K562 (cell line): ENCODE data around the gene PEX10. TPM values are rescaled to one million over a fixed set of nuclear protein-coding genes. Genes with fewer than 3 reads are reported as not detected.

Experiments
- ATAC-seq: fragments of 200-7000 bp; cut with Tn5 transposase; 3 replicates; pipeline ENCODE4 v1.9.1; 2020; ENCODE audit warnings: moderate library complexity
- BruUV-seq: library from RNA; stranded (reverse); fragments of 400-500 nt; replicated peaks from 2 replicates; lab custom pipeline; 2021; lab: Mats Ljungman, UMichigan
- CTCF ChIA-PET: fragments of 300-600 bp; formaldehyde crosslinking; extraction: SDS; loops from one replicate; lab custom pipeline; 2021; ENCODE audit warnings: low intra/inter-chr PET ratio; lab: Yijun Ruan, JAX
- POLR2A ChIA-PET: fragments of 300-600, 350-650 bp; sonication (Branson Sonifier 250); formaldehyde crosslinking; extraction: SDS; loops from one replicate; lab custom pipeline; 2021; ENCODE audit warnings: antibody characterized with exemption, inconsistent platforms; lab: Yijun Ruan, JAX
- DNase-seq, 4 experiments: peaks; one replicate each; pipeline versions ENCODE4 v3.0.0 to v3.0.0-alpha.2; 2011 to 2018; ENCODE audit warnings: low spot score in 3 of 4, mixed read lengths in 3 of 4; ENCODE audit errors: extremely low read depth in 1 of 4
- FAIRE-seq: peaks from 2 replicates; lab custom pipeline; 2011; peaks lifted over from hg19 to GRCh38; lab: Jason Lieb, UNC
- H2AFZ ChIP-seq: 2 replicates; pipeline ENCODE4 v1.6.0; 2011; ENCODE audit warnings: low read depth, low read length, control low read depth, inconsistent platforms
- H3K27ac ChIP-seq: fragments of 200-600 bp; 3 replicates; pipeline ENCODE4 v1.8.0; 2011; ENCODE audit warnings: low read depth, mild to moderate bottlenecking, control low read depth, inconsistent platforms, low read length, moderate library complexity, mixed read lengths; ENCODE audit errors: extremely low read depth
- H3K27me3 ChIP-seq, 2 experiments: fragments of 300-600 bp in 1 of 2; 2 replicates in 1 of 2; 3 replicates in 1 of 2; pipeline versions ENCODE4 v1.6.0 to v1.8.0; 2011; ENCODE audit warnings: inconsistent platforms in 2 of 2, low read length in 2 of 2, mild to moderate bottlenecking in 1 of 2, mixed read lengths in 1 of 2, moderate library complexity in 1 of 2; ENCODE audit not compliant: control insufficient read depth in 2 of 2, insufficient read depth in 2 of 2
- H3K36me3 ChIP-seq: fragments of 300-600 bp; 3 replicates; pipeline ENCODE4 v1.8.0; 2011; ENCODE audit warnings: mild to moderate bottlenecking, low read length, inconsistent platforms; ENCODE audit not compliant: control insufficient read depth, insufficient read depth
- H3K4me1 ChIP-seq, 2 experiments: fragments of 200-600 bp in 1 of 2; replicated peaks in 1 of 2; 2 replicates in 1 of 2; 3 replicates in 1 of 2; pipeline versions ENCODE4 v1.5.1 to v1.8.0; 2011; ENCODE audit warnings: inconsistent platforms in 2 of 2, low read length in 2 of 2, mild to moderate bottlenecking in 1 of 2, mixed read lengths in 1 of 2, moderate library complexity in 1 of 2; ENCODE audit not compliant: control insufficient read depth in 2 of 2, insufficient read depth in 2 of 2
- H3K4me2 ChIP-seq: 2 replicates; pipeline ENCODE4 v1.6.1; 2011; ENCODE audit warnings: low read length, control low read depth, inconsistent platforms, mixed read lengths; ENCODE audit not compliant: insufficient read depth
- H3K4me3 ChIP-seq: fragments of 200-600 bp; sonication (generic), shearing (Covaris generic); 2 replicates; pipeline ENCODE4 v1.5.1; 2016; ENCODE audit warnings: control low read depth, inconsistent platforms
- H3K79me2 ChIP-seq: fragments of 200-600 bp; 3 replicates; pipeline ENCODE4 v1.8.0; 2011; ENCODE audit warnings: low read length, inconsistent platforms; ENCODE audit not compliant: control insufficient read depth, insufficient read depth
- H3K9ac ChIP-seq, 2 experiments: 2 replicates each; pipeline versions ENCODE4 v1.6.0 to v1.6.1; 2011; ENCODE audit warnings: low read depth in 2 of 2, low read length in 2 of 2, control low read depth in 1 of 2, inconsistent platforms in 1 of 2, mild to moderate bottlenecking in 1 of 2, mixed read lengths in 1 of 2; ENCODE audit not compliant: insufficient read depth in 1 of 2
- H3K9me1 ChIP-seq: one replicate; pipeline ENCODE4 v1.6.0; 2011; ENCODE audit warnings: inconsistent platforms, mild to moderate bottlenecking, low read length, moderate library complexity; ENCODE audit not compliant: control insufficient read depth, insufficient read depth
- H3K9me3 ChIP-seq: replicated peaks from 2 replicates; pipeline ENCODE4 v1.5.1; 2011; ENCODE audit warnings: low read depth, low read length, inconsistent platforms; ENCODE audit not compliant: control insufficient read depth, insufficient read depth
- H4K20me1 ChIP-seq: replicated peaks from 2 replicates; pipeline ENCODE4 v1.6.1; 2011; ENCODE audit warnings: low read length, inconsistent platforms, mixed read lengths; ENCODE audit not compliant: control insufficient read depth, insufficient read depth
- FOS ChIP-seq: IDR thresholded peaks from 3 replicates; pipeline ENCODE4 v1.6.1; 2011; ENCODE audit not compliant: insufficient read length; ENCODE audit errors: extremely low read depth
- FOXJ3 ChIP-seq: sonication (generic); formaldehyde crosslinking; IDR thresholded peaks from 2 replicates; pipeline ENCODE4 v1.4.0; 2020; ENCODE audit warnings: mild to moderate bottlenecking, missing genetic modification reagents
- KAT7 ChIP-seq: sonication (generic); formaldehyde crosslinking; IDR thresholded peaks from 2 replicates; pipeline ENCODE4 v1.8.0; 2022; ENCODE audit warnings: missing genetic modification reagents, mild to moderate bottlenecking, borderline replicate concordance
- KDM5B ChIP-seq: fragments of 200-600 bp; sonication (generic); IDR thresholded peaks from 2 replicates; pipeline ENCODE4 v1.6.1; 2012; ENCODE audit warnings: low read depth, mild to moderate bottlenecking, moderate library complexity, low read length, control low read depth, inconsistent platforms; ENCODE audit not compliant: insufficient replicate concordance
- NONO ChIP-seq, 2 experiments: fragments of 200-400 bp in 1 of 2; fragments of 450-650 bp in 1 of 2; formaldehyde crosslinking in 1 of 2; IDR thresholded peaks; 2 replicates each; pipeline ENCODE4 v1.6.1; 2017; ENCODE audit warnings: low read depth in 2 of 2, mild to moderate bottlenecking in 2 of 2, moderate library complexity in 2 of 2, low read length in 1 of 2
- PTRF ChIP-seq: fragments of 450-650 bp; IDR thresholded peaks from 2 replicates; pipeline ENCODE4 v1.6.1; 2016; ENCODE audit warnings: mild to moderate bottlenecking, missing genetic modification characterization, missing compliant biosample characterization
- RB1 ChIP-seq: fragments of 450-650 bp; IDR thresholded peaks from 2 replicates; pipeline ENCODE4 v1.6.1; 2017; ENCODE audit warnings: low read depth, mild to moderate bottlenecking
- RBBP5 ChIP-seq: fragments of 200-600 bp; sonication (generic); IDR thresholded peaks from 2 replicates; pipeline ENCODE4 v1.6.1; 2012; ENCODE audit warnings: borderline replicate concordance, mild to moderate bottlenecking, low read length, control low read depth, inconsistent platforms; ENCODE audit not compliant: insufficient read depth, poor library complexity, severe bottlenecking
- SMARCA4 ChIP-seq: fragments of 450-650 bp; IDR thresholded peaks from 2 replicates; pipeline ENCODE4 v1.6.1; 2016
- XRCC3 ChIP-seq: fragments of 450-650 bp; IDR thresholded peaks from 2 replicates; pipeline ENCODE4 v1.6.1; 2017; ENCODE audit warnings: mild to moderate bottlenecking, moderate library complexity
- ZNF143 ChIP-seq: sonication (generic); formaldehyde crosslinking; IDR thresholded peaks from 2 replicates; pipeline ENCODE4 v1.9.0; 2022; ENCODE audit warnings: mild to moderate bottlenecking, missing genetic modification reagents
- ZNF316 ChIP-seq: fragments of 450-650 bp; IDR thresholded peaks from 2 replicates; pipeline ENCODE4 v1.6.1; 2016
- ZSCAN29 ChIP-seq: fragments of 450-650 bp; IDR thresholded peaks from 2 replicates; pipeline ENCODE4 v1.6.1; 2017
- ZSCAN32 ChIP-seq: fragments of 450-650 bp; formaldehyde crosslinking; IDR thresholded peaks from 2 replicates; pipeline ENCODE4 v1.4.0; 2020; ENCODE audit warnings: mild to moderate bottlenecking, moderate library complexity
- WGBS: fragments of 100-300 bp; shearing (Covaris generic); methylation state at CpG from one replicate; pipeline ENCODE4 v1.1.6; 2016; ENCODE audit warnings: low coverage, mixed read lengths; ENCODE audit not compliant: insufficient coverage; ENCODE audit errors: missing lambda C conversion rate; 5-methylcytosine and 5-hydroxymethylcytosine counted together
- in situ Hi-C: fragments of 300-500 bp; cut with MboI; formaldehyde crosslinking; loops from 4 replicates; pipeline ENCODE4 v1.15.0; 2018; ENCODE audit warnings: inconsistent platforms, mixed read lengths
- intact Hi-C: fragments of 100-400 bp; cut with micrococcal nuclease; formaldehyde crosslinking; loops from 2 replicates; pipeline ENCODE4 v1.14.2; 2022
- polyA plus RNA-seq, 8 experiments: library from polyadenylated mRNA; depleted of rRNA in 4 of 8; stranded (reverse) in 5 of 8; unstranded in 3 of 8; fragments of >200 nt; fragmentation: Nextera tagmentation in 2 of 8; fragmentation: Illumina TruSeq in 1 of 8; extraction: Ambion mirVana in 2 of 8; extraction: Trizol in 1 of 8; gene quantifications; 2 replicates each; pipeline versions ENCODE4 v1.2.1 to v1.2.3, GENCODE V29; 2011 to 2014; ENCODE audit warnings: inconsistent platforms in 1 of 8, missing spikeins in 1 of 8
- total RNA-seq, 7 experiments: library from RNA; depleted of rRNA in 6 of 7; stranded (reverse); fragments of >200 nt in 6 of 7; fragmentation: Illumina TruSeq in 2 of 7; extraction: Trizol in 2 of 7; gene quantifications; 2 replicates each; pipeline versions ENCODE4 v1.2.1 to v1.2.3, GENCODE V29; 2011 to 2021; ENCODE audit warnings: low replicate concordance in 1 of 7
- TF ChIP-seq, protein P1 (sequence below): fragments of 450-650 bp; formaldehyde crosslinking; IDR thresholded peaks from 2 replicates; pipeline ENCODE4 v1.4.0; 2020; ENCODE audit warnings: mild to moderate bottlenecking, moderate library complexity
- TF ChIP-seq, protein P2 (sequence below): sonication (generic); formaldehyde crosslinking; IDR thresholded peaks from 2 replicates; pipeline ENCODE4 v1.8.1; 2023; ENCODE audit warnings: missing genetic modification reagents, mild to moderate bottlenecking, borderline replicate concordance

The PEX10 gene
- total and polyA plus RNA-seq, 9 of the 15 experiments (the other 6 are each of a cell fraction or from before 2014, with no cell fraction given) = 0.03 to 26.2 (median 8.7) TPM

DNA sequence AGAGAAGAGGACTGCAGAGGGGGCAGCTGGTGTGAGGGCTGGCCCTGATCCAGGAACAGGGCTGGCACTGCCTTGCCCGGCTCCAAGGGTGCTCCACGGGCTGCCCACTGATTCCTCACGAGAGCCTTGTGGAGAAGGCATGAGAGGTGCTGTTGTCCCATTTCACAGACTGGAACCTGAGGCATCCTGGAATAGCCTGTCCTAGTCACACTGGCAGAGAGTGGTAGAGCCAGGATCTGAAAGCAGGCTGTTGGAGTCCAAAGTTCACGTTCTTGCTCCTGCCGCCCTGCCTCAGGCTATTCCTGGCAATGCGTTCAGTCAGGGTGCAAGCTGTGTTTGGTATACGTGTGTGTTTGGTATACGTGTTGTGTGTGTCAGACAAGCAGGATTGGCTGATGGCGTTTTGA, 18.9 kb downstream of the PEX10 start (continued):
- no peak for TF ChIP-seq RBBP5
- TF ChIP-seq, protein P1, sequence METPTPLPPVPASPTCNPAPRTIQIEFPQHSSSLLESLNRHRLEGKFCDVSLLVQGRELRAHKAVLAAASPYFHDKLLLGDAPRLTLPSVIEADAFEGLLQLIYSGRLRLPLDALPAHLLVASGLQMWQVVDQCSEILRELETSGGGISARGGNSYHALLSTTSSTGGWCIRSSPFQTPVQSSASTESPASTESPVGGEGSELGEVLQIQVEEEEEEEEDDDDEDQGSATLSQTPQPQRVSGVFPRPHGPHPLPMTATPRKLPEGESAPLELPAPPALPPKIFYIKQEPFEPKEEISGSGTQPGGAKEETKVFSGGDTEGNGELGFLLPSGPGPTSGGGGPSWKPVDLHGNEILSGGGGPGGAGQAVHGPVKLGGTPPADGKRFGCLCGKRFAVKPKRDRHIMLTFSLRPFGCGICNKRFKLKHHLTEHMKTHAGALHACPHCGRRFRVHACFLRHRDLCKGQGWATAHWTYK (CRISPR knock-in tag) = no peak
- no peak for TF ChIP-seq ZSCAN29
- no peak for TF ChIP-seq FOXJ3 (CRISPR knock-in tag)
- TF ChIP-seq RB1 = no peak
- no peak for TF ChIP-seq XRCC3
- TF ChIP-seq PTRF = no peak
- TF ChIP-seq ZSCAN32 (CRISPR knock-in tag) = no peak
- TF ChIP-seq FOS = no peak

DNA sequence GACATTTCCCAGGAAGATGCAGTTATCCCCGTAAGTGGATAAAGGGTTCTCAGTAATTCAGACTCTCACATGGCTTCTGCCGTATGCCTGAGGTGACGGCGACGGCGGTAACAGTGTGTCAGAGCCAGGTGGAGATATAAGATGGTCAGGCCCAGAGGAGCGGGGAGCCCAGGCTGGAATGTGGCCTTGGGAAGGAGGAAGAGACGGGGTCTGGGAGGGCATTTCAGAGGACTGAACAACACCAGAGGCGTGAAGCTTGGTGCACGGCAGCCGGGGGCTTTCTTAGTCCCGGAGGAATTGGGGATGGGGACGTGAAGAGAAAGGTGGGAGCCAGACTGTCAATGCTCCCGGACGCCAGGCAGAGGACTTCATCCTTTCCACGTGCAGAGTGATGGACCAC, 19.7 kb downstream of the PEX10 start:
- Histone ChIP-seq H3K4me1 (peaks cover 22 to 49% of the 10 kb centered on the region in 2 experiments), H4K20me1 (peaks cover 18% of the 10 kb centered on the region; the same call in 1 of the 2 replicates), H3K4me2 (peak overlapping the region; percentile 93), H3K9me3 (no peaks in the 10 kb centered on the region), H3K36me3 (peaks cover 58% of the 10 kb centered on the region), H3K79me2 (peaks cover 56% of the 10 kb centered on the region), H3K9me1 (peaks cover 11% of the 10 kb centered on the region), H3K27ac (peak overlapping the region; percentile 79), H2AFZ (no peak overlapping the region), H3K9ac (peak overlapping the region; percentile 78 to 94), H3K4me3 (peak overlapping the region; percentile 100), H3K27me3 (no peaks in the 10 kb centered on the region)
- POLR2A ChIA-PET = interaction anchor here (0.6 to 1.7 kb wide), 5 partner anchors 20 to 198 kb away, joined by 3 to 7 read pairs (median 4); partner anchors contain the start of gene PEX10
- CTCF ChIA-PET = no interaction called here
- no peak for ATAC-seq
- BruUV-seq = no TSS peak
- intact Hi-C loops (no loop called here), in situ Hi-C loops (no loop called here)
- DNase-seq = peak in 1 of 4 experiments; percentile 29
- 34% methylated on average over 16 of the region's 16 CpGs for WGBS
- no peak for FAIRE-seq
- TF ChIP-seq, protein P2, sequence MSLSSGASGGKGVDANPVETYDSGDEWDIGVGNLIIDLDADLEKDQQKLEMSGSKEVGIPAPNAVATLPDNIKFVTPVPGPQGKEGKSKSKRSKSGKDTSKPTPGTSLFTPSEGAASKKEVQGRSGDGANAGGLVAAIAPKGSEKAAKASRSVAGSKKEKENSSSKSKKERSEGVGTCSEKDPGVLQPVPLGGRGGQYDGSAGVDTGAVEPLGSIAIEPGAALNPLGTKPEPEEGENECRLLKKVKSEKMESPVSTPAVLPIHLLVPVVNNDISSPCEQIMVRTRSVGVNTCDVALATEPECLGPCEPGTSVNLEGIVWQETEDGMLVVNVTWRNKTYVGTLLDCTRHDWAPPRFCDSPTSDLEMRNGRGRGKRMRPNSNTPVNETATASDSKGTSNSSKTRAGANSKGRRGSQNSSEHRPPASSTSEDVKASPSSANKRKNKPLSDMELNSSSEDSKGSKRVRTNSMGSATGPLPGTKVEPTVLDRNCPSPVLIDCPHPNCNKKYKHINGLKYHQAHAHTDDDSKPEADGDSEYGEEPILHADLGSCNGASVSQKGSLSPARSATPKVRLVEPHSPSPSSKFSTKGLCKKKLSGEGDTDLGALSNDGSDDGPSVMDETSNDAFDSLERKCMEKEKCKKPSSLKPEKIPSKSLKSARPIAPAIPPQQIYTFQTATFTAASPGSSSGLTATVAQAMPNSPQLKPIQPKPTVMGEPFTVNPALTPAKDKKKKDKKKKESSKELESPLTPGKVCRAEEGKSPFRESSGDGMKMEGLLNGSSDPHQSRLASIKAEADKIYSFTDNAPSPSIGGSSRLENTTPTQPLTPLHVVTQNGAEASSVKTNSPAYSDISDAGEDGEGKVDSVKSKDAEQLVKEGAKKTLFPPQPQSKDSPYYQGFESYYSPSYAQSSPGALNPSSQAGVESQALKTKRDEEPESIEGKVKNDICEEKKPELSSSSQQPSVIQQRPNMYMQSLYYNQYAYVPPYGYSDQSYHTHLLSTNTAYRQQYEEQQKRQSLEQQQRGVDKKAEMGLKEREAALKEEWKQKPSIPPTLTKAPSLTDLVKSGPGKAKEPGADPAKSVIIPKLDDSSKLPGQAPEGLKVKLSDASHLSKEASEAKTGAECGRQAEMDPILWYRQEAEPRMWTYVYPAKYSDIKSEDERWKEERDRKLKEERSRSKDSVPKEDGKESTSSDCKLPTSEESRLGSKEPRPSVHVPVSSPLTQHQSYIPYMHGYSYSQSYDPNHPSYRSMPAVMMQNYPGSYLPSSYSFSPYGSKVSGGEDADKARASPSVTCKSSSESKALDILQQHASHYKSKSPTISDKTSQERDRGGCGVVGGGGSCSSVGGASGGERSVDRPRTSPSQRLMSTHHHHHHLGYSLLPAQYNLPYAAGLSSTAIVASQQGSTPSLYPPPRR (CRISPR knock-in tag) = no peak
- TF ChIP-seq ZNF316 = peak; percentile 20; the same call in 1 of the 2 replicates
- 0 out of 2 replicates have a peak, but pooled peaks have one; percentile 44 for TF ChIP-seq KAT7 (CRISPR knock-in tag)
- TF ChIP-seq NONO (IDR thresholded peaks at IDR 0.05; ENCODE audit: low read depth in 2 of 2, low read length in 1 of 2) = no peak
- TF ChIP-seq SMARCA4 = 0 out of 2 replicates have a peak, but pooled peaks have one; percentile 0
- no peak for TF ChIP-seq ZNF143
- peak; percentile 35 for TF ChIP-seq KDM5B
